Parathyroid adenoma (tissue), 2 donors: ENCODE data around the gene ZNF213.

Experiments
- H2AFZ ChIP-seq: fragments of 300-600 bp; sonication (generic); one replicate; pipeline ENCODE4 v1.7.0; 2017; ENCODE audit warnings: antibody characterized with exemption, mild to moderate bottlenecking
- H3K27ac ChIP-seq: fragments of 300-600 bp; sonication (generic); one replicate; pipeline ENCODE4 v1.7.0; 2017
- H3K27me3 ChIP-seq: fragments of 300-600 bp; sonication (generic); one replicate; pipeline ENCODE4 v1.7.0; 2017; ENCODE audit warnings: low read length; ENCODE audit not compliant: control insufficient read depth, insufficient read depth
- H3K36me3 ChIP-seq: fragments of 300-600 bp; sonication (generic); one replicate; pipeline ENCODE4 v1.7.0; 2017; ENCODE audit warnings: low read length; ENCODE audit not compliant: control insufficient read depth, insufficient read depth
- H3K4me1 ChIP-seq: fragments of 300-600 bp; sonication (generic); one replicate; pipeline ENCODE4 v1.7.0; 2017; ENCODE audit warnings: control low read depth
- H3K4me2 ChIP-seq: fragments of 300-600 bp; sonication (generic); one replicate; pipeline ENCODE4 v1.7.0; 2017; ENCODE audit warnings: low read length
- H3K4me3 ChIP-seq: fragments of 300-600 bp; sonication (generic); one replicate; pipeline ENCODE4 v1.7.0; 2017; ENCODE audit warnings: low read depth, low read length
- H3K79me2 ChIP-seq: fragments of 300-600 bp; sonication (generic); one replicate; pipeline ENCODE4 v1.7.0; 2017; ENCODE audit warnings: control low read depth
- H3K9ac ChIP-seq: fragments of 300-600 bp; sonication (generic); one replicate; pipeline ENCODE4 v1.7.0; 2017; ENCODE audit warnings: mild to moderate bottlenecking
- H3K9me3 ChIP-seq: fragments of 300-600 bp; sonication (generic); one replicate; pipeline ENCODE4 v1.7.0; 2017; ENCODE audit warnings: low read length; ENCODE audit not compliant: control insufficient read depth
- TF ChIP-seq, protein P1 (sequence below): fragments of 300-600 bp; sonication (generic); IDR thresholded peaks from one replicate; pipeline ENCODE4 v1.7.0; 2017; ENCODE audit warnings: antibody characterized with exemption, mild to moderate bottlenecking
- donor health status: primary hyperparathyroidism.

ZNF213 gene

DNA sequence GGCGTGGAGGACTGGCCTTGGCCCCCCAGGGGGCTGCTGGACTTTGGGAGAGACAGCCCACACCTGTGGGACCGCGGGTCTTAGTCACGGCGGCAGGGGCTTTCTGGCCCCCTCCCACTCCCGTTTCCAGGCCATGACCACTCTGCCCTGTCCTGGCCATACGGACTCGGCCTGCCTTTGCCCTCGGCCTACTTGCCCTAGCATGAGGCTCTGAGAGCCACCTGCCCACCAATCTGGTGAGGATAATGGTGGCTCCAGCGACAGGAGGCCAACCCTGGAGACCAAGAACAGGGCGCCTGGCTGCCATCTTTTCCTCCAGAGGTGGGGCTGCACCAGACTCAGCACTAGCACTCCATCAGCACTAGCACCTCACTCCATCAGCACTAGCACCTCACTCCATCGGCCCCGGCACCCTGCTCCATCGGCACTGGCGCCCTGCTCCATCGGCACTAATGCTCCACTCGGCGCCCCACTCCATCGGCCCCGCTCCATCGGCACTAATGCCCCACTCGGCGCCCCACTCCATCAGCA lies 7.0 kb downstream of the ZNF213 start:
- no peak overlapping the region for H2AFZ ChIP-seq
- H3K36me3 ChIP-seq = no peaks in the 10 kb centered on the region
- H3K79me2 ChIP-seq = no peaks in the 10 kb centered on the region
- no peaks in the 10 kb centered on the region for H3K27me3 ChIP-seq
- peaks cover 25% of the 10 kb centered on the region for H3K4me1 ChIP-seq
- TF ChIP-seq, protein P1, sequence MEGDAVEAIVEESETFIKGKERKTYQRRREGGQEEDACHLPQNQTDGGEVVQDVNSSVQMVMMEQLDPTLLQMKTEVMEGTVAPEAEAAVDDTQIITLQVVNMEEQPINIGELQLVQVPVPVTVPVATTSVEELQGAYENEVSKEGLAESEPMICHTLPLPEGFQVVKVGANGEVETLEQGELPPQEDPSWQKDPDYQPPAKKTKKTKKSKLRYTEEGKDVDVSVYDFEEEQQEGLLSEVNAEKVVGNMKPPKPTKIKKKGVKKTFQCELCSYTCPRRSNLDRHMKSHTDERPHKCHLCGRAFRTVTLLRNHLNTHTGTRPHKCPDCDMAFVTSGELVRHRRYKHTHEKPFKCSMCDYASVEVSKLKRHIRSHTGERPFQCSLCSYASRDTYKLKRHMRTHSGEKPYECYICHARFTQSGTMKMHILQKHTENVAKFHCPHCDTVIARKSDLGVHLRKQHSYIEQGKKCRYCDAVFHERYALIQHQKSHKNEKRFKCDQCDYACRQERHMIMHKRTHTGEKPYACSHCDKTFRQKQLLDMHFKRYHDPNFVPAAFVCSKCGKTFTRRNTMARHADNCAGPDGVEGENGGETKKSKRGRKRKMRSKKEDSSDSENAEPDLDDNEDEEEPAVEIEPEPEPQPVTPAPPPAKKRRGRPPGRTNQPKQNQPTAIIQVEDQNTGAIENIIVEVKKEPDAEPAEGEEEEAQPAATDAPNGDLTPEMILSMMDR = no peak
- H3K4me3 ChIP-seq = no peak overlapping the region
- no peak overlapping the region for H3K4me2 ChIP-seq
- H3K9ac ChIP-seq = no peak overlapping the region
- H3K27ac ChIP-seq = no peak overlapping the region
- no peaks in the 10 kb centered on the region for H3K9me3 ChIP-seq

DNA sequence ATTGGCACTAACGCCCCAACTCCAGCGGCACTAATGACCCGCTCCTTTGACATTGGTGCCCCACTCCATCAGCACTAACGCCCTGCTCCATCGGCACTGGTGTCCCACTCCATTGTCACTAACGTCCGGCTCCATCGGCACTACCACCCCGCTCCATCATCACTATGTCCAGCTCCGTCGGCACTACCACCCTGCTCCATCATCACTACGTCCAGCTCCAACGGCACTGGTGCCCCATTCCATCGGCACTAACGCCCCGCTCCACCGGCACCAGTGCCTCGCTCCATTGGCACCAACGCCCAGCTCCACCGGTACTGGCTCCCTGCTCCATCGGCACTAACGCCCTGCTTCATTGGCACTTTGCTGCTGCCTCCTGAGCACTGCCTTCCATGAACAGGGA lies 7.5 kb downstream of the ZNF213 start:
- TF ChIP-seq, protein P1 = no peak
- H3K27ac ChIP-seq = no peak overlapping the region
- H3K9ac ChIP-seq = no peak overlapping the region
- H2AFZ ChIP-seq = no peak overlapping the region
- no peak overlapping the region for H3K4me2 ChIP-seq
- H3K4me3 ChIP-seq = no peak overlapping the region
- no peaks in the 10 kb centered on the region for H3K79me2 ChIP-seq
- no peaks in the 10 kb centered on the region for H3K27me3 ChIP-seq
- no peaks in the 10 kb centered on the region for H3K9me3 ChIP-seq
- no peaks in the 10 kb centered on the region for H3K36me3 ChIP-seq
- H3K4me1 ChIP-seq = peaks cover 25% of the 10 kb centered on the region

DNA sequence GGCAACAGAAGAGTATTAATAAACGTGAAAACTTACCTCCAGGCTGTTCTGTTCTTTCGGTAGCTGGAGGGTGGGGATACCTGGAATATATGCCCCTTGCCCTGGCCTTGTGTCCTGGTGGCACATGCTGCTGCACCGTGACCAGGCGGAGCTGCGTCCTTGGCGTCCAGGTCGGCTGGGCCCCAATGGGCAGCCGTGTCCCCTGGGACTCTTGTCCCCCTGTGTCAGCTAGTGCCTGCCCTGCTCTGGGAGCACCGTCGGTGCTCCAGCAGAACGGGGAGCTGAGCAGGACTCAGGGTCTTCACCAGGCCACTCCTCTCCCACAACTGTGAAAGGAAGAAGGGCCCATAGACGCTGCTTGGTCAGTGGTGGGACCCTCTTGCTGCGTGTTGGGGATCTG lies 7.9 kb downstream of the ZNF213 start:
- no peak overlapping the region for H3K4me2 ChIP-seq
- H3K27ac ChIP-seq = peak overlapping the region; percentile 84
- no peaks in the 10 kb centered on the region for H3K27me3 ChIP-seq
- no peaks in the 10 kb centered on the region for H3K36me3 ChIP-seq
- H3K9me3 ChIP-seq = no peaks in the 10 kb centered on the region
- H3K4me3 ChIP-seq = no peak overlapping the region
- peaks cover 25% of the 10 kb centered on the region for H3K4me1 ChIP-seq
- no peaks in the 10 kb centered on the region for H3K79me2 ChIP-seq
- H3K9ac ChIP-seq = no peak overlapping the region
- TF ChIP-seq, protein P1 = no peak
- no peak overlapping the region for H2AFZ ChIP-seq

DNA sequence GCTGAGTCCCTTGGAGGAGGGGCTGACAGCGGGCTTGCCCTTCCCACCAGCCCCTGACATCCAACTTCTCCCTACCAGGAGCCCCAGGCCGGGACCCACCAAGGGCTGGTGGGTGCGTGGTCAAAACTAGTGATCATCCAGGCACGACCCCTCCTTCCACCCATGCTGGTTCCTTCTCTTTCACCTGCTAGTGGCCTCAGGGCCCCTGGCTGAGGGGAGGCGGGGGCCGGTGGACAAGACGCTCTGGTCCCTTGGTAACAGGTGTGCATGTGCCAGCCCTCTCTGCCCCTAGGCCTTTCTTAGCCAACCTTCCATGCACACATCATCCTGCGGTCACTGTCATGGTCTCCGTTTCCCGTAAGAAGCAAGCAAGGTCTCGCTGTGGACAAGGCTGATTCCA lies 8.4 kb downstream of the ZNF213 start:
- Histone ChIP-seq H3K4me2 (peak overlapping the region; percentile 50), H3K27me3 (no peaks in the 10 kb centered on the region), H2AFZ (peak overlapping the region; percentile 72), H3K9ac (no peak overlapping the region), H3K9me3 (no peaks in the 10 kb centered on the region), H3K27ac (peak overlapping the region; percentile 84), H3K36me3 (no peaks in the 10 kb centered on the region), H3K4me3 (no peak overlapping the region), H3K4me1 (peaks cover 25% of the 10 kb centered on the region), H3K79me2 (no peaks in the 10 kb centered on the region)
- TF ChIP-seq, protein P1 = no peak

DNA sequence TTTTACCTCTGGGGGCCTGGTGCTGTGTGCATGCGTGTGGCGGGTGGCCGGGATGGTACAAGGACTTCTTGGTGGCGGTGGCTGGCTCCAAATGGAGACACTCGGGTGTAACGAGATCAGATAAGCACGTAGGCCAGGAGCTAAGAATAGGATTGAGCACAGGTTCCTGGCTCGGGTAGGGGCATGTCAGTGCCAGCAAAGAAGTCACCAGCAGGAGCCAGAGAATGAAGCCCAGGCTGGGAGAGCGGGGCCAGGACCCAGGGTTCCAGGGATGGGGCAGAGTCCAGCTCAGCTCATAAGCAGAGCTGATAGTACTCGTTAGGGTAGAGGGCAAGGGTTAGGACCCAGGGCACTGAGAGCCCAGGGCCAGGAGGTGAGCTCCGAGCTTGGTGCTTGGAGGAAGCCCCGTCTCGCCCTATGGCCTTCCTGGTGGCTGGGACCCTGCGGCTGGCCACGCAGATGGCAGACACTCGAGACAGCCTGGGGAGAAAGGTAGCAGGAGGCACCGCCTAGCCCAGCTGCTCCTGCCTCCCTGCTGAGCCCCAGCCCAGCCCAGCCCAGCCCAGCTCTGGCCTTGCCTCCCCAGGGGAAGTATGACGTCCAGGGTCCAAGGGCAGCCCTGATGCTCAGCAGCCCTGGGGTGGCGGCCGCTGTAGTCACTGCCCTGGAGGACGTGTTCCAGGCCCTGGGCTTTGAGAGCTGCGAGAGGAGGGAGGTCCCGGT lies 8.9 kb downstream of the ZNF213 start:
- Histone ChIP-seq H2AFZ (peak overlapping the region; percentile 72), H3K4me1 (peaks cover 25% of the 10 kb centered on the region), H3K9me3 (no peaks in the 10 kb centered on the region), H3K79me2 (no peaks in the 10 kb centered on the region), H3K4me2 (peak overlapping the region; percentile 50), H3K27ac (peak overlapping the region; percentile 84), H3K36me3 (no peaks in the 10 kb centered on the region), H3K9ac (no peak overlapping the region), H3K4me3 (no peak overlapping the region), H3K27me3 (no peaks in the 10 kb centered on the region)
- TF ChIP-seq, protein P1 = no peak
